GM12892 (cell line): ENCODE results near the gene PSAP.

ENCODE experiments used
- DNase-seq: peaks from one replicate; pipeline ENCODE4 v3.0.0; 2011; ENCODE audit not compliant: insufficient read length
- FAIRE-seq: peaks from 2 replicates; lab custom pipeline; 2011; peaks lifted over from hg19 to GRCh38; lab: Jason Lieb, UNC
- POLR2A ChIP-seq: IDR thresholded peaks from 2 replicates; pipeline ENCODE4 v1.6.1; 2011; ENCODE audit warnings: low read depth, low read length, control low read depth
- POLR2AphosphoS5 ChIP-seq: IDR thresholded peaks from 2 replicates; pipeline ENCODE4 v1.6.1; 2011; ENCODE audit warnings: low read depth, low read length, control low read depth
- TAF1 ChIP-seq: IDR thresholded peaks from 2 replicates; pipeline ENCODE4 v1.6.1; 2011; ENCODE audit warnings: low read depth, mild to moderate bottlenecking, control low read depth, low read length, borderline replicate concordance

Gene PSAP

DNA sequence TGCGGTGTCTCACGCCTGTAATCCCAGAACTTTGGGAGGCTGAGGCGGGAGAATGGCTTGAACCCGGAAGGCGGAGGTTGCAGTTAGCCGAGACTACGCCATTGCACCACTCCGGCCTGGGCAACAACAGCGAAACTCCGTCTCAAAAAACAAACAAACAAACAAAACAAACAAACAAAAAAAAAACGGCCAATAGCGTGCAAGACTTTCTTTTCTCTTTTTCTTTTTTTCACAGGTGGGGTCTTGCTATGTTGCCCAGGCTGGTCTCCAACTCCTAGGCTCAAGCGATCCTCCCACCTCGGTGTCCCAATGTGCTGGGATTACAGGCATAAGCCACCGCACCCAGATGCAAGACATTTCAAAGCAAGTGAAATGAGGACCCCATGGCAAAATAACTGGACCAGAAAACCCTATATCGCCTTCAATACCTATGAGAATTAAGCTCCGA lies 1.6 kb downstream of the PSAP start:
- TF ChIP-seq TAF1 (no peak), POLR2AphosphoS5 (no peak), POLR2A (no peak)
- FAIRE-seq (no peak), DNase-seq (no peak)

DNA sequence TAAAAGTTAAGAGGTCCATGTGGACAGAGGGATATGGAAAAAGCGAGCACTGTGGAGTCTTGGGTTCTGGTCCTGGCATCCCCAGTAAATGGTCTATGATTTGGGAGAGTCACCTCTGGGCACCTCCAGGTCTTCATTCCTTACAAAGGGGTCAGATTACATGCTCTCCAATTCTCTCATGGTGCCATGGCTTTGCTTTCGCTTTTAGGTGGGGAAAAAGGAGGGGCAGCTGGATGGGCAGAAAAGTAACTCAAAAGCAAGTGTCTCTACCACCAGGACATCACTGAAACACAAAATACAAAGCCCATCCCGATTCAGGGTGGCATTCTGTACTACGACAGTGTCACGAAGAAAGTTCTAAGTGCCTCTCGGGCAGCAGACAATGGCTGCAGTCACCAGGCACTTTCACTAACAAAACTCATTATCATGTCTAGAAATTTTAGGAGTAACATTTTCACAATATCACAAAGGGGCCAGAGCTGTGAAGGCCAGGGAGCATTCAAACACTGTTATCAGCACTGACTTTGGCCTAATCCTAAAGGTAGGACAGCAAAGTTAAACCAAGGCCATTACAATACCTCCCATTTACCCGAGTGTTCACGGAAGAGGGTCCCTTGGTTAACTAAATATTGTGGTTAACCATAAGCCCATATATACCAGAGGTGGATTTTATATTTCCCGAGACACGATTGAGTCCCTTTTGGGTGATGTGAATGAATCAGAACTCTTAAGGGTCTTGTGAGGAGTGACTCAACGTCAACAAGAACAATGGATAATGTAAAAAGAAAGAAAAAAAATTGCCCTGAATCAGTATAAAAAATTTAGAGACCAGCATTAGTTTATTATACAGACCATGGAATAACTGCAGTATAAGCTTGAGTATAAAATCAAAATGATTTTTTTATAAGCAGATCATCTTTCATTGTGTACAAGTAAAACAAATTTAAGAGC lies 2.5 kb downstream of the PSAP start:
- no peak for TF ChIP-seq POLR2A
- no peak for FAIRE-seq
- no peak for DNase-seq

DNA sequence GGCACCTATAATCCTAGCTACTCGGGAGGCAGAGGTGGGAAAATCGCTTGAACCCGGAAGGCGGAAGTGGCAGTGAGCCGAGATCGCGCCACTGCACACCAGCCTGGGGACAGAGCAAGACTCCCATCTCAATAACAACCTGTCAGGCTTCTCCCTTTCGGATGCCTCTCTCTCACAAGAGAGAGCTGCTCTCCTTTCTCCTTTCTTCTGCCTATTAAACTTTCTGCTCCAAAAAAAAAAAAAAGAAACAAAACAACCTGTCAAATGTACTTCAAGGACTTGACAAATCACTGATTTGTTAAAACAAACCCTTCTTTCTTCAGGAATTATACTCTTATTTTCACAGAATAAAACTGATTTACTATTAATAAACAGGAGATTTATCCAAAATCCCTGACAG lies 3.6 kb downstream of the PSAP start:
- no peak for FAIRE-seq
- no peak for DNase-seq
- no peak for TF ChIP-seq TAF1
- TF ChIP-seq POLR2AphosphoS5, result no peak
- TF ChIP-seq POLR2A, result no peak

DNA sequence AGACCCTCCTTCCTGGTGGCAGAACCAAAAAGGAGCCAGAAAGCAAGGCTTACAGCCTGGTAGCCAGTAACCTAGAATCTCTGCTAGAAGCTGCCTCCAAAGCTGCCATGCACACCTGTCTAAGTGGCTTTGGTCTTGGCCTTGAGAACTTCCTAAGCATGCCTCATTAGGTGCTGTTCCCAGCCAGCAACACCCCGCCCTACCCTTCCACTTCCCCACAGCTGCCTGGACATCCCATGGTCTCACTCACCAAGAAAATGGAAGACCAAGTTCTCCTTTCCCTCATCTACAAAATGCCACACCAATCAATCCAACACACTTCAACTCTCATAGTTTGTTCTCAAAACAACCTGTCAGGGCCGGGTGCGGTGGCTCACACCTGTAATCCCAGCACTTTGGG lies 4.2 kb downstream of the PSAP start:
- TF ChIP-seq POLR2AphosphoS5 (no peak), POLR2A (no peak), TAF1 (no peak)
- FAIRE-seq (no peak), DNase-seq (no peak)

DNA sequence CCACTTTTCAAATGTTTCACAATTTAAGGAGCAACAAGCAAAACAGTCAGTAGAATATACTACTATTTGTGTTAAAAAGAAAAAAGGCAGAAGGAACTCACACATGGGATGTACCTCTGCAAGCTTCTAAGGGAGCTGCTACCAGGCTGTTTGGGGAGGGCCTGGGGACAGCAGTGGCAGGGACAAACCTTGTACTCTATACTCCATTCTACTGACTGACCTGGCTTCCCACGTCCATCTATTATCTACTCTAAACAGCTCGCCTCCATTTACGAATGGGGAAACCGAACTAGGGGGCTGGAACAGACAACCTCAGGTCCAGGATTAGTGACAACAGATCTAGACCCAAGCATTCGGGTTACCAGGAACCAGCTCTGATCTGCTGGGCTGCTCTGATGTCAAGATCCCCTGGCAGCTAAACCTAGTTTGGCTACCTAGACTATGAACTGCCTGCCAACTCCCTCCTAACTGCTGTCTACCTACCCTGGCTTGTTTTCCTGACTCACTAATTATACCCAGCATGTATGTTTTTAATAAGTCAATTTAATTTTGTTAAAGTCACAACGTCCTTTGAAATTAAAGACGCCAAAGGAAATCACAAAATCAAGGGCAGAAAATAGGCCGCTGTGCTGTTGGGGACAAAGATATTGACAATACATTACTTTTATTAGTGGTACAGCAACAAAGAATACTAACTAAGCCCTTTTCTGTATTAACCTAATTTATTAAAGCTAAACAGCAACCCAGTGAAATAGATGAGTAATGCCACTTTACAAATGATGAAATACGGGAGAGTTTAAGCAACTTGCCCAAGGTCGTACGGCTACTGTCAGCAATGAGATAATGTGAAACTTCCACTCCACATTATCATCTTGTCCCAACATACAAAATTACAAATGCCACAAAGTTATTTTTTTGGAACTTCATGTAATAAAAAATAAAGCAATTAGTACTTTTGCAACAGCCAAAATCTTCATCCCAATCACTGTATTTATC lies 5.3 kb downstream of the PSAP start:
- DNase-seq (no peak), FAIRE-seq (no peak)
- no peak for TF ChIP-seq POLR2AphosphoS5

DNA sequence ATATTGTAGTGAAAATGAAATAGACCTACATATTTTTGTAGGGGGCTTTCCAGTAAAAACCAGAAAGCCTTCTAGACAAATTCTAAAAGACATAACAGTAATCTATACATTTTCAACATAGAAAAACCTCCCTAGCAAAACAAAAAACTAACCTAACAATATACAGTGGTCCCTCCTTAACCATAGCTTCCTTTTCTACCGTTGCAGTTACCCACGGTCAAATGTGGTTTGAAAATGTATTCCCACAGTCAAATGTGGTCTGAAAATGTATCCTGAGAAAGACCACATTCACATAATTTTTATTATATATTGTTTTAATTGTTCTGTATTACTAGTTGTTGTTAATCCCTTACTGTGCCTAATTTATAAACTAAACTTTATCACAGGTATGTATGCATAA lies 6.4 kb downstream of the PSAP start:
- DNase-seq (no peak), FAIRE-seq (no peak)
- TF ChIP-seq TAF1 (no peak), POLR2AphosphoS5 (no peak), POLR2A (no peak)

DNA sequence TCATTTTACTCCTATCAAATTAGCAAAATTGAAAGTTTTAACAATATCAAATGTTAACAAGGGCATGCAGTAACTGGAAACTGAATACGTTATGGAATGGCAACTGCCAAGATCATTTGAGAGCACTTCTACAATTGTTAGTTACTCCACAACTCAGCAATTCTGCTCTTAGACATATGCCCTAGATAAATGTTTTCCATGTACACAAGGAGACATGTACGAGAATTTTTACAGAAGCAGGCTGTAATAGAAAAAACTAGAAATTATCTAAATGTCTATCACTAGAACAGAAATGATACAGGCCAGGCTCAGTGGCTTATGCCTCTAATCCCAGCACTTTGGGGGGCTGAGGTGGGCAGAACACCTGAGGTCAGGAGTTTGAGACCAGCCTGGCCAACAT lies 7.0 kb downstream of the PSAP start:
- FAIRE-seq, result no peak
- TF ChIP-seq POLR2AphosphoS5 (no peak), POLR2A (no peak), TAF1 (no peak)
- no peak for DNase-seq

DNA sequence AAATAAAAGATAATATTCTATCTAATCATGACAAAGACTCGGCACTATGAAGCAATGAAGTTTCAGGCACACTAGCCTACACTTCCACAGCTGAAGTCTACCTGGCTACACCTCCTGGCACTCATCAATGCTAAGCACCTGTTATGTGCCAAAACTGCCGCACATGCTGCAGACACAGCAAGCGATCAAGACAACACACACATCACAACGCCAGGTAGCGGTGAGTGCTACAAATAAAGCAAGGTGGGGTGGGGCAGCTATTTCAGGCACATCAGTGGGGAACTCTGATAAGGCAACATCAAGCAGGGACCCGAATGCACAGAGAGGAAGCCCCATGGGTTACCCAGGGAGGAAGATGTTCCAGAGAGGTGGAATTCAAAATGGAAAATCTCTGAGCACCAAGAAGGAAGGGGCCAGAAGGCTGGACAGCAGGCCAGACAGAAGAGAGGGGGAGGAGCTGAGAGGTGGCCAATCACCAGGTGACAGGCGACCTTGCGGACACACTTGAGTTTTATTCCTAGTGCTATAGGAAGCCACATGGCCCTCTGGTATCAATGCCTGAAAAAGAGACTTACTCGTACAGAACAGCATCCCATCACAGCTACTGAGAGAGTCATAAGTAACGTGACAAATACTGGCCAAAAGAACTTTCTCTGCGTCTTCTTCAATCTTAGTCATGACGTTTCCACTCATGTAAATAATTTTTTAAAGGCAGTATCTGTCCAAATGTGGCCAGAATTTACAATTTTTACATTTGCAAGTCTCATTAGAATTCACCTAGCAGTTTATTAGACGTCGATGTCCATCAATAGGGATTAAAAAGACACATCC lies 8.0 kb downstream of the PSAP start:
- TF ChIP-seq POLR2AphosphoS5 (no peak), POLR2A (no peak), TAF1 (no peak)
- no peak for DNase-seq
- no peak for FAIRE-seq

DNA sequence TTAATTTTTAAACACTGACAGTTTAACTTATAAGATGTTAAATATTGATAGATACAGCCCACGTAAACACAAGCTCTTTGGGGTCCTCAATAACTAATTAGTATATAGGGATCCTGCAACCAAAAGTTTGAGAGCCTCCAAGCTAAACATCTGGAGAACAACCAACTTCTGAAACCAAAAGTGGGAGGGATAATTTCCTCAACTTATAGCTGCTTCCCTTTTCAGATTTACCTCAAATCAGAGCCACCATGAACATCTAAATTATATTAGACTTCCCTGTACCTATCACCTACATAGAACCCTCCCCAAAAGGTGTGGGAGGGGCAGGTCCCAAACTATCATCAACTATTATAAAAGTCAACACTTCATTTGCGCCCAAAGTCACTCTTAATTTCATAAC lies 8.6 kb downstream of the PSAP start:
- DNase-seq, result no peak
- TF ChIP-seq POLR2A, result no peak
- FAIRE-seq, result no peak

DNA sequence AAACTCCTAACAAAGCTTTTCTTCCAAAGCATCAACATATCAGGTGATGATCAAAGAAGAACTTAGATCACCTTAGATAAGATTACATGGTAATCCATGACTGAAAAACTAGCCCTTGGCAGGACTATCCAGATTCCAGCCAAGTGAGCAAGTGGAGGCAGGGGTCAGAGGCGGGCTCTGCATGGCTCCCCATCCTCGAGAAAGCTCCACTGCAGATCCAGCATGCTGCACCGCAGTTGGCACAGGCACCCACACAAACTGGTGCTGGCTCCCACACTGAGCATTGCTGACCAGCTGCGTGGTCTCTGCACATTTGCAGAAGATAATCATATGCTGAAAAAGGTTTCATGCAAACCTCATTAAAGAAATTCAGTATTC lies 10.1 kb downstream of the PSAP start:
- DNase-seq, result no peak
- no peak for FAIRE-seq
- TF ChIP-seq TAF1 (no peak), POLR2A (no peak), POLR2AphosphoS5 (no peak)

DNA sequence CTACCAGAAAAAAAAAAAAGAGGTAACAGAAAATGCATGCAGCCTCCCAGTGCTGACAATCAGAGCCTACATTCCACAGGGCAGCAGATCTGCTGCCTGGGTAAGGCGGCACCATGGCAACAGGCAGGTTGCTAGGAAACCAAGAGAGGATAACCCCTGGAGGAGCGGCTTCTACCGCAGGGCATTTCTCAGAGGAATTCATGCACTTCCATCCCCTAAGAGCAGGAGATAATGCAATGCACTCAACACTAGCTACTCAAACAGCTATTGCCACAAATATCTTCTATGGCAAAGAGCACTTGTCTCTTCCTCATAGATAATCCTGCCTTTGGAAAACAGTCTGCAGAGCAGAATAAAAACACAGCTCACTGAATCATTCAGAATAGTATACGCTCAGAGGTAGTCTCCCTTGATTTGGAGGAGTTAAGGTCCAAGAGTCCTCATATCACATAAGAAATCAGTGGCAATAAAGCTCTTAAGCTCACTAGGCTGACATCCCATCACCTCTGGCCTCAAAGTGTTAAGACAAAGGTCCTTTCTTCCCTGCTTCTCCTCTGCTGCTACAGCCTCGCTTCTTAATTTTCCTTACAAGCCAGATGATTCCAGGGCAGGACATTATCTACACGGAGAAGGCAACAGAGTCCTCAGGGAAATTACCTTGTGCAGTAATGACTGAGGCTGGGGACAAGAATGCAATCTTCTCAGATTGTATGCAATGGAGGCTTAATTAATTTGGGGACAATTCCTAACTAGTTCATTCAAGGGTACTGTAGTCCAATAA lies 10.7 kb downstream of the PSAP start:
- no peak for FAIRE-seq
- TF ChIP-seq TAF1, result no peak
- TF ChIP-seq POLR2A, result no peak
- no peak for TF ChIP-seq POLR2AphosphoS5
- DNase-seq, result no peak
